DOHH2 (cell line): ENCODE measurements around the gene METTL5.
"Not testable (repeated sequence)": the region's sequence is repeated elsewhere in the genome, so short reads cannot be mapped to it uniquely, and the experiment has no call there.

ENCODE experiments used
- EZH2phosphoT487 ChIP-seq: fragments of 200-600 bp; sonication (generic); IDR thresholded peaks from 2 replicates; pipeline ENCODE4 v1.6.1; 2017; ENCODE audit warnings: borderline replicate concordance, mild to moderate bottlenecking, antibody characterized with exemption, low read length, moderate library complexity, mixed read lengths
- TF ChIP-seq, protein P1 (sequence below): fragments of 200-600 bp; sonication (generic); IDR thresholded peaks from one replicate; pipeline ENCODE4 v1.5.1; 2014; ENCODE audit warnings: antibody characterized with exemption, mild to moderate bottlenecking, low read depth, low read length; ENCODE audit not compliant: poor library complexity, severe bottlenecking

DNA sequence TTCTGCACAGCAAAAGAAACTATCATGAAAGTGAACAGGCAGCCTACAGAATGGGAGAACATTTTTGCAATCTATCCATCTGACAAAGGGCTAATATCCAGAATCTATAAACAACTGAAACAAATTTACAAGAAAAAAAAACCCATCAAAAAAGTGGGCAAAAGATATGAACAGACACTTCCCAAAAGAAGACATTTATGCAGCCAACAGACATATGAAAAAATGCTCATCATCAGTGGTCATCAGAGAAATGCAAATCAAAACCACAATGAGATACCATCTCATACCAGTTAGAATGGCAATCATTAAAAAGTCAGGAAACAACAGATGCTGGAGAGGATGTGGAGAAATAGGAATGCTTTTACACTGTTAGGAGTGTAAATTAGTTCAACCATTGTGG is 7.7 kb downstream of the METTL5 start:
- TF ChIP-seq, protein P1, sequence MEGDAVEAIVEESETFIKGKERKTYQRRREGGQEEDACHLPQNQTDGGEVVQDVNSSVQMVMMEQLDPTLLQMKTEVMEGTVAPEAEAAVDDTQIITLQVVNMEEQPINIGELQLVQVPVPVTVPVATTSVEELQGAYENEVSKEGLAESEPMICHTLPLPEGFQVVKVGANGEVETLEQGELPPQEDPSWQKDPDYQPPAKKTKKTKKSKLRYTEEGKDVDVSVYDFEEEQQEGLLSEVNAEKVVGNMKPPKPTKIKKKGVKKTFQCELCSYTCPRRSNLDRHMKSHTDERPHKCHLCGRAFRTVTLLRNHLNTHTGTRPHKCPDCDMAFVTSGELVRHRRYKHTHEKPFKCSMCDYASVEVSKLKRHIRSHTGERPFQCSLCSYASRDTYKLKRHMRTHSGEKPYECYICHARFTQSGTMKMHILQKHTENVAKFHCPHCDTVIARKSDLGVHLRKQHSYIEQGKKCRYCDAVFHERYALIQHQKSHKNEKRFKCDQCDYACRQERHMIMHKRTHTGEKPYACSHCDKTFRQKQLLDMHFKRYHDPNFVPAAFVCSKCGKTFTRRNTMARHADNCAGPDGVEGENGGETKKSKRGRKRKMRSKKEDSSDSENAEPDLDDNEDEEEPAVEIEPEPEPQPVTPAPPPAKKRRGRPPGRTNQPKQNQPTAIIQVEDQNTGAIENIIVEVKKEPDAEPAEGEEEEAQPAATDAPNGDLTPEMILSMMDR = not testable (repeated sequence)
- not testable (repeated sequence) for TF ChIP-seq EZH2phosphoT487
